ENCODE results near the gene TOM1L1. TPM values are rescaled to one million over a fixed set of nuclear protein-coding genes. Genes with fewer than 3 reads are reported as not detected.
A peak's percentile ranks its signal among the peaks of the same experiment; 100 is the strongest.

The TOM1L1 gene
- total and polyA plus RNA-seq, 4 donors: 21.4 to 119 (median 33.9) TPM

DNA sequence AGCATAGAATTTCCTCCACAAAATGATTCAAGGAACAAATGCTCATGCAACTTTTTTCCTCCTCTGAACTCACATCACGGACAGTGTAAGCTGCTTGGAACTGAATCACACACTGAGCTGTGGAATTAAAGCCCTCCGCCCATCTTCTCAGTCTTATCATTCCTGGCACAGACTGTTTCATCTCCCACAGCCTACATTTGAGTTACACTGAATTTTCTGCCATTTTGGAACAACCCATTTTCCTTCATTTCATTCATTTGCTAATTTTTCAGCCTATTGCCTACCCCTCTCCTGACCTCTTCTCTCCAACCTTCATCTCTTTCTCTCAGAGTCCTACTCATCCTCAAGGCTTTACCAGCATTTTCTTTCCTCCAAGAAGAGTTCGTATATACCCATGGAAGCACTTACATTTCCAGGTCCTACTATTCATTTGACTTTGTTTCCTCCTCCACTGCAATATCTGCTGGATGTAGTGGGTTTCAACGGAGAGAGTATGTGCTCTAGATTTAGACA is 39.1 kb upstream of the TOM1L1 start:
- no peaks in the 10 kb centered on the region for H3K9me3 ChIP-seq (ENCODE audit: control insufficient read depth in 4 of 4, low read length in 3 of 4)
- no peak overlapping the region for H3K4me3 ChIP-seq (ENCODE audit: low read depth in 1 of 3, low read length in 3 of 3)
- no peak overlapping the region for H3K9ac ChIP-seq (ENCODE audit: low read depth in 1 of 2, low read length in 2 of 2)
- H3K27me3 ChIP-seq (ENCODE audit: control insufficient read depth in 4 of 4, insufficient read depth in 4 of 4, low read length in 3 of 4): no peaks in the 10 kb centered on the region
- no peaks in the 10 kb centered on the region for H3K36me3 ChIP-seq (ENCODE audit: control insufficient read depth in 4 of 4, insufficient read depth in 3 of 4, low read depth in 1 of 4, low read length in 3 of 4)
- 78% methylated on average over 4 of the region's 4 CpGs for WGBS
- no peak overlapping the region for H3K27ac ChIP-seq (ENCODE audit: low read depth in 1 of 2, low read length in 2 of 2)
- no peak for DNase-seq (ENCODE audit: low spot score)
- TF ChIP-seq FOXA1 (IDR thresholded peaks at IDR 0.05): no peak
- TF ChIP-seq HNF4G (IDR thresholded peaks at IDR 0.05): no peak
- no peak for TF ChIP-seq NR2F2 (IDR thresholded peaks at IDR 0.05)
- no peak for TF ChIP-seq JUND (IDR thresholded peaks at IDR 0.05)
- peaks cover 5 to 18% (median 11%) of the 10 kb centered on the region in 4 donors for H3K4me1 ChIP-seq (ENCODE audit: control insufficient read depth in 4 of 4, insufficient read depth in 4 of 4, low read length in 3 of 4)

DNA sequence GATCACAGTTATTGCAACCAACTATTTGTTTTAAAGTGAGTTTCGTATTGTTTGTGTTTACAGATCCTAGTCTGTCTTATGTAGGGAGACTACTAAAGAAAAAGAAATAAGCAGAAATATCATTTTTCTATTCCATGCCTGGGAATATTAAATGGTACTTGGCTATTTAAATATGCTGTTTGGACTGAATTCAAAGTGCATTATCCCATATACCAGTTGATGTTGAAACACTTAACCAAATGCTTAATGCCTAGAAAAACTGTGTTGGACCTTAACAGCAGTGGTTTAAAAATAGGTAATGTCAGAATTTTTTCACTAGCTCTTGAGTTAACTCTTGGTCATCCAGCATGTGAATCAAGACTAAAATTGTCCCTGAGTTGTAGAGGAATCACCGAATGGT is 37.5 kb upstream of the TOM1L1 start:
- H3K4me3 ChIP-seq (ENCODE audit: low read depth in 1 of 3, low read length in 3 of 3): no peak overlapping the region
- DNase-seq (ENCODE audit: low spot score): no peak
- no peaks in the 10 kb centered on the region for H3K27me3 ChIP-seq (ENCODE audit: control insufficient read depth in 4 of 4, insufficient read depth in 4 of 4, low read length in 3 of 4)
- peaks cover 5 to 18% (median 11%) of the 10 kb centered on the region in 4 donors for H3K4me1 ChIP-seq (ENCODE audit: control insufficient read depth in 4 of 4, insufficient read depth in 4 of 4, low read length in 3 of 4)
- no peaks in the 10 kb centered on the region for H3K36me3 ChIP-seq (ENCODE audit: control insufficient read depth in 4 of 4, insufficient read depth in 3 of 4, low read depth in 1 of 4, low read length in 3 of 4)
- WGBS: 55% methylated on average over 2 of the region's 2 CpGs
- TF ChIP-seq GABPA (IDR thresholded peaks at IDR 0.05 in 1 of 2, conservative IDR thresholded peaks at IDR 0.05 in 1 of 2): no peak
- TF ChIP-seq RAD21 (IDR thresholded peaks at IDR 0.05): no peak
- peak in 1 of 2 donors; percentile 43 for TF ChIP-seq HNF4A (conservative IDR thresholded peaks at IDR 0.05)
- TF ChIP-seq, protein P1, sequence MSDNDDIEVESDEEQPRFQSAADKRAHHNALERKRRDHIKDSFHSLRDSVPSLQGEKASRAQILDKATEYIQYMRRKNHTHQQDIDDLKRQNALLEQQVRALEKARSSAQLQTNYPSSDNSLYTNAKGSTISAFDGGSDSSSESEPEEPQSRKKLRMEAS (IDR thresholded peaks at IDR 0.05): no peak
- TF ChIP-seq RXRA (IDR thresholded peaks at IDR 0.05): peak in 1 of 2 donors; percentile 1
- no peak overlapping the region for H3K9ac ChIP-seq (ENCODE audit: low read depth in 1 of 2, low read length in 2 of 2)
- H3K27ac ChIP-seq (ENCODE audit: low read depth in 1 of 2, low read length in 2 of 2): no peak overlapping the region
- H3K9me3 ChIP-seq (ENCODE audit: control insufficient read depth in 4 of 4, low read length in 3 of 4): no peaks in the 10 kb centered on the region

DNA sequence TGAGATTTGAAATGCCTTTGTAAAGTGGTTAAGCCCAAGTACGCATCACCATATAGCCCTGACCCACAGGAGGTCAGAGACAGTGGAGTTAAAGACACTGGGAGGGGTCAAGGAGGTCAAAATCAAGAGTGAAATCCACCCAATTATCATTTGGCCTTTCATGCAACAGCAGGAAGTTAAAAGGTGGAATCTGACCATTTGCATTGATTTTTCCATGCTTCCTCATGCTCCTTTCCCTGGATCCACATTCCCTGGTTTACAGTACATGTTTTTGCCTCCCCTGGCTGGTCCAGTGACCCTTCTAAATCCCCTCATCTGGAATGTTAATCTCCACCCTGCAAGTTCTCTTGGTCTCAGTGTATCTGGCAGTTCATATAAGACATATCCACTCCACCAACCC is 36.6 kb upstream of the TOM1L1 start:
- Histone ChIP-seq H3K27ac (ENCODE audit: low read depth in 1 of 2, low read length in 2 of 2) (peak overlapping the region in 1 of 2 donors; percentile 21), H3K9ac (ENCODE audit: low read depth in 1 of 2, low read length in 2 of 2) (no peak overlapping the region), H3K27me3 (ENCODE audit: control insufficient read depth in 4 of 4, insufficient read depth in 4 of 4, low read length in 3 of 4) (no peaks in the 10 kb centered on the region), H3K4me1 (ENCODE audit: control insufficient read depth in 4 of 4, insufficient read depth in 4 of 4, low read length in 3 of 4) (peaks cover 5 to 17% (median 11%) of the 10 kb centered on the region in 4 donors), H3K36me3 (ENCODE audit: control insufficient read depth in 4 of 4, insufficient read depth in 3 of 4, low read depth in 1 of 4, low read length in 3 of 4) (no peaks in the 10 kb centered on the region), H3K4me3 (ENCODE audit: low read depth in 1 of 3, low read length in 3 of 3) (no peak overlapping the region), H3K9me3 (ENCODE audit: control insufficient read depth in 4 of 4, low read length in 3 of 4) (no peaks in the 10 kb centered on the region)
- DNase-seq (ENCODE audit: low spot score): no peak
- WGBS: 56% methylated on average over 1 of the region's 1 CpG
- TF ChIP-seq SP1 (IDR thresholded peaks at IDR 0.05): peak; percentile 72
- no peak for TF ChIP-seq TAF1 (conservative IDR thresholded peaks at IDR 0.05)
- TF ChIP-seq, protein P2, sequence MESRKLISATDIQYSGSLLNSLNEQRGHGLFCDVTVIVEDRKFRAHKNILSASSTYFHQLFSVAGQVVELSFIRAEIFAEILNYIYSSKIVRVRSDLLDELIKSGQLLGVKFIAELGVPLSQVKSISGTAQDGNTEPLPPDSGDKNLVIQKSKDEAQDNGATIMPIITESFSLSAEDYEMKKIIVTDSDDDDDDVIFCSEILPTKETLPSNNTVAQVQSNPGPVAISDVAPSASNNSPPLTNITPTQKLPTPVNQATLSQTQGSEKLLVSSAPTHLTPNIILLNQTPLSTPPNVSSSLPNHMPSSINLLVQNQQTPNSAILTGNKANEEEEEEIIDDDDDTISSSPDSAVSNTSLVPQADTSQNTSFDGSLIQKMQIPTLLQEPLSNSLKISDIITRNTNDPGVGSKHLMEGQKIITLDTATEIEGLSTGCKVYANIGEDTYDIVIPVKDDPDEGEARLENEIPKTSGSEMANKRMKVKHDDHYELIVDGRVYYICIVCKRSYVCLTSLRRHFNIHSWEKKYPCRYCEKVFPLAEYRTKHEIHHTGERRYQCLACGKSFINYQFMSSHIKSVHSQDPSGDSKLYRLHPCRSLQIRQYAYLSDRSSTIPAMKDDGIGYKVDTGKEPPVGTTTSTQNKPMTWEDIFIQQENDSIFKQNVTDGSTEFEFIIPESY (IDR thresholded peaks at IDR 0.05): peak; percentile 56
- TF ChIP-seq RXRA (IDR thresholded peaks at IDR 0.05): peak; percentile 80 to 90
- TF ChIP-seq RAD21 (IDR thresholded peaks at IDR 0.05): peak in 1 of 2 donors; percentile 29
- TF ChIP-seq, protein P3, sequence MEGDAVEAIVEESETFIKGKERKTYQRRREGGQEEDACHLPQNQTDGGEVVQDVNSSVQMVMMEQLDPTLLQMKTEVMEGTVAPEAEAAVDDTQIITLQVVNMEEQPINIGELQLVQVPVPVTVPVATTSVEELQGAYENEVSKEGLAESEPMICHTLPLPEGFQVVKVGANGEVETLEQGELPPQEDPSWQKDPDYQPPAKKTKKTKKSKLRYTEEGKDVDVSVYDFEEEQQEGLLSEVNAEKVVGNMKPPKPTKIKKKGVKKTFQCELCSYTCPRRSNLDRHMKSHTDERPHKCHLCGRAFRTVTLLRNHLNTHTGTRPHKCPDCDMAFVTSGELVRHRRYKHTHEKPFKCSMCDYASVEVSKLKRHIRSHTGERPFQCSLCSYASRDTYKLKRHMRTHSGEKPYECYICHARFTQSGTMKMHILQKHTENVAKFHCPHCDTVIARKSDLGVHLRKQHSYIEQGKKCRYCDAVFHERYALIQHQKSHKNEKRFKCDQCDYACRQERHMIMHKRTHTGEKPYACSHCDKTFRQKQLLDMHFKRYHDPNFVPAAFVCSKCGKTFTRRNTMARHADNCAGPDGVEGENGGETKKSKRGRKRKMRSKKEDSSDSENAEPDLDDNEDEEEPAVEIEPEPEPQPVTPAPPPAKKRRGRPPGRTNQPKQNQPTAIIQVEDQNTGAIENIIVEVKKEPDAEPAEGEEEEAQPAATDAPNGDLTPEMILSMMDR (IDR thresholded peaks at IDR 0.05; ENCODE audit: low read depth, low read length, missing input control): no peak
- TF ChIP-seq GABPA (IDR thresholded peaks at IDR 0.05 in 1 of 2, conservative IDR thresholded peaks at IDR 0.05 in 1 of 2): peak in 1 of 2 donors; percentile 65
- TF ChIP-seq FOXA1 (IDR thresholded peaks at IDR 0.05): no peak
- TF ChIP-seq, protein P4, sequence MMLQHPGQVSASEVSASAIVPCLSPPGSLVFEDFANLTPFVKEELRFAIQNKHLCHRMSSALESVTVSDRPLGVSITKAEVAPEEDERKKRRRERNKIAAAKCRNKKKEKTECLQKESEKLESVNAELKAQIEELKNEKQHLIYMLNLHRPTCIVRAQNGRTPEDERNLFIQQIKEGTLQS (IDR thresholded peaks at IDR 0.05): no peak
- TF ChIP-seq HNF4A (conservative IDR thresholded peaks at IDR 0.05): peak; percentile 84 to 86
- peak; percentile 72 to 91 for TF ChIP-seq EGR1 (IDR thresholded peaks at IDR 0.05; ENCODE audit: low read depth in 2 of 2)
- TF ChIP-seq, protein P1 (IDR thresholded peaks at IDR 0.05): peak; percentile 87
- peak; percentile 91 for TF ChIP-seq NR2F2 (IDR thresholded peaks at IDR 0.05)
- TF ChIP-seq JUND (IDR thresholded peaks at IDR 0.05): peak in 1 of 2 donors; percentile 42
- TF ChIP-seq YY1 (IDR thresholded peaks at IDR 0.05): peak; percentile 76
- peak; percentile 40 for TF ChIP-seq HNF4G (IDR thresholded peaks at IDR 0.05)
- peak; percentile 34 for TF ChIP-seq FOXA2 (IDR thresholded peaks at IDR 0.05)

All from liver (tissue), 9 donors.